Natural killer cell (primary cell): ENCODE measurements around the gene FUCA2. TPM values are rescaled to one million over a fixed set of nuclear protein-coding genes. Genes with fewer than 3 reads are reported as not detected.

Source experiments
- ATAC-seq, 3 donors: fragments of 150-1000 bp in 2 of 3; fragments of 200-7000 bp in 1 of 3; cut with Tn5 transposase; 1 replicate in 1 of 3; 2 replicates in 2 of 3; pipeline ENCODE4 v1.10.0; 2021; ENCODE audit warnings: mild to moderate bottlenecking in 2 of 3, moderate library complexity in 2 of 3
- DNase-seq, 2 donors: peaks; one replicate each; pipeline versions ENCODE4 v3.0.0 to v3.0.0-alpha.2; 2013 to 2021; ENCODE audit warnings: mixed read lengths in 1 of 2
- H3K27ac ChIP-seq: one replicate; pipeline ENCODE4 v1.5.1; 2013; ENCODE audit warnings: mild to moderate bottlenecking, low read length
- H3K27me3 ChIP-seq: one replicate; pipeline ENCODE4 v1.6.1; 2013; ENCODE audit warnings: low read length; ENCODE audit not compliant: control insufficient read depth, insufficient read depth
- H3K36me3 ChIP-seq: one replicate; pipeline ENCODE4 v1.6.1; 2013; ENCODE audit warnings: low read length; ENCODE audit not compliant: control insufficient read depth, insufficient read depth
- H3K4me1 ChIP-seq: one replicate; pipeline ENCODE4 v1.6.1; 2013; ENCODE audit warnings: low read length; ENCODE audit not compliant: control insufficient read depth, insufficient read depth
- H3K4me3 ChIP-seq: one replicate; pipeline ENCODE4 v1.5.1; 2013; ENCODE audit warnings: low read length
- H3K9me3 ChIP-seq: one replicate; pipeline ENCODE4 v1.6.1; 2013; ENCODE audit warnings: low read length; ENCODE audit not compliant: control insufficient read depth, insufficient read depth
- H3K27ac Mint-ChIP-seq, 2 donors: one replicate each; pipeline ENCODE4 v1.8.0; 2022; ENCODE audit warnings: mild to moderate bottlenecking in 2 of 2, mixed read lengths in 2 of 2, moderate library complexity in 1 of 2
- H3K27me3 Mint-ChIP-seq, 2 donors: one replicate each; pipeline ENCODE4 v1.8.0; 2022; ENCODE audit warnings: low read depth in 2 of 2, mixed read lengths in 2 of 2
- H3K36me3 Mint-ChIP-seq: one replicate; pipeline ENCODE4 v1.8.0; 2022; ENCODE audit warnings: mixed read lengths
- H3K4me1 Mint-ChIP-seq, 2 donors: one replicate each; pipeline ENCODE4 v1.8.0; 2022; ENCODE audit warnings: mixed read lengths in 2 of 2
- H3K4me3 Mint-ChIP-seq: one replicate; pipeline ENCODE4 v1.8.0; 2022; ENCODE audit warnings: mild to moderate bottlenecking, moderate library complexity, mixed read lengths
- H3K9me3 Mint-ChIP-seq, 2 donors: one replicate each; pipeline ENCODE4 v1.8.0; 2022; ENCODE audit warnings: mixed read lengths in 2 of 2
- WGBS: methylation state at CpG from one replicate; pipeline ENCODE4 v1.1.7; 2013; ENCODE audit warnings: missing lambda C conversion rate; ENCODE audit not compliant: insufficient coverage; 5-methylcytosine and 5-hydroxymethylcytosine counted together
- intact Hi-C: fragments of 100-400 bp; cut with micrococcal nuclease; formaldehyde crosslinking; loops from one replicate; pipeline ENCODE4 v1.14.2; 2022
- total RNA-seq, 4 donors: library from RNA; stranded (reverse); fragments of 120-200 nt in 1 of 4; gene quantifications; one replicate each; pipeline versions ENCODE4 v1.2.3 to v1.2.4, GENCODE V29; 2013 to 2022
- TF ChIP-seq, protein P1 (sequence below): fragments of 200-600 bp; IDR thresholded peaks from one replicate; pipeline ENCODE4 v1.8.0; 2022; ENCODE audit warnings: antibody characterized with exemption

Gene FUCA2
- total RNA-seq, 3 donors from 2014 or later (not counting 1 experiment from before 2014, with no cell fraction given): 10.5 to 15.5 (median 13.0) TPM

DNA sequence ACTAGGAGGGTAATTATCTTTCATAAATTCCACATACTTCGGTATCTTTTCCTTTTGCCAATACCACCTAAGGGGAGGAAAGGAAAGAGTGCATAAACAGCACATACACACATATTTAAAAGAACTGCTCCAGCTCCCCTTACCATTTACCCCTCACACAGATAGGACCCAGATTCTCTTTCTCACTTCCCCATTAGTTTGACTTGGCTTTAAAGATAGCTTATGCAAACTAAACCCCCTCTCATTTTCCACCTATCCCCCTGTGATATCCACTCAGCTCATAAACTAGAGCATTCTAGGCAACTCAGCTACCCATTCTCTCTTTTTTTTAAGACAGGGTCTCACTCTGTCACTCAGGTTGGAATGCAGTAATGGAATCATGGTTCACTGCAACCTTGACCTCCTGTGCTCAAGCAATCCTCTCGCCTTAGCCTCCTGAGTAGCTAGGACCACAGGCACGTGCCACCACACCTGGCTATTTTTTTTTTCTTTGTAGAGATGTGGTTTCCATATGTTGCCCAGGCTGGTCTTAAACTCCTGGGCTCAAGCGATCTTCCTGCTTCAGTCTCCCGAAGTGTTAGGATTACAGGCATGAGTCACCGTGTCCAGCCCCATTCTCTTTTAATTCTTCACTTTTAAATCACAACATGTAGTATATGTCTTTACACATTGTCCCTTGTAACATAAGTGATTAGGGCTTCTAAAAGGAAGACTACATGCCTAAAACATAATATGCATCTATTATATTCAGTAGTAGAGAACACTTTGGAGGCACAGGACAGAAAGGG lies 4.0 kb downstream of the FUCA2 start:
- Histone ChIP-seq H3K4me3 (no peak overlapping the region), H3K4me1 (peaks cover 17% of the 10 kb centered on the region), H3K27me3 (no peaks in the 10 kb centered on the region), H3K9me3 (no peaks in the 10 kb centered on the region), H3K27ac (no peak overlapping the region), H3K36me3 (peaks cover 20% of the 10 kb centered on the region)
- H3K4me1 Mint-ChIP-seq: peaks cover 14 to 29% of the 10 kb centered on the region in 2 donors
- TF ChIP-seq, protein P1, sequence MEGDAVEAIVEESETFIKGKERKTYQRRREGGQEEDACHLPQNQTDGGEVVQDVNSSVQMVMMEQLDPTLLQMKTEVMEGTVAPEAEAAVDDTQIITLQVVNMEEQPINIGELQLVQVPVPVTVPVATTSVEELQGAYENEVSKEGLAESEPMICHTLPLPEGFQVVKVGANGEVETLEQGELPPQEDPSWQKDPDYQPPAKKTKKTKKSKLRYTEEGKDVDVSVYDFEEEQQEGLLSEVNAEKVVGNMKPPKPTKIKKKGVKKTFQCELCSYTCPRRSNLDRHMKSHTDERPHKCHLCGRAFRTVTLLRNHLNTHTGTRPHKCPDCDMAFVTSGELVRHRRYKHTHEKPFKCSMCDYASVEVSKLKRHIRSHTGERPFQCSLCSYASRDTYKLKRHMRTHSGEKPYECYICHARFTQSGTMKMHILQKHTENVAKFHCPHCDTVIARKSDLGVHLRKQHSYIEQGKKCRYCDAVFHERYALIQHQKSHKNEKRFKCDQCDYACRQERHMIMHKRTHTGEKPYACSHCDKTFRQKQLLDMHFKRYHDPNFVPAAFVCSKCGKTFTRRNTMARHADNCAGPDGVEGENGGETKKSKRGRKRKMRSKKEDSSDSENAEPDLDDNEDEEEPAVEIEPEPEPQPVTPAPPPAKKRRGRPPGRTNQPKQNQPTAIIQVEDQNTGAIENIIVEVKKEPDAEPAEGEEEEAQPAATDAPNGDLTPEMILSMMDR: no peak
- peaks cover 18% of the 10 kb centered on the region for H3K36me3 Mint-ChIP-seq
- H3K27me3 Mint-ChIP-seq: no peaks in the 10 kb centered on the region
- WGBS: 88% methylated on average over 5 of the region's 6 CpGs
- intact Hi-C loops: no loop called here
- H3K9me3 Mint-ChIP-seq: no peaks in the 10 kb centered on the region
- no peak overlapping the region for H3K4me3 Mint-ChIP-seq
- no peak overlapping the region for H3K27ac Mint-ChIP-seq
- no peak for ATAC-seq
- DNase-seq: no peak

DNA sequence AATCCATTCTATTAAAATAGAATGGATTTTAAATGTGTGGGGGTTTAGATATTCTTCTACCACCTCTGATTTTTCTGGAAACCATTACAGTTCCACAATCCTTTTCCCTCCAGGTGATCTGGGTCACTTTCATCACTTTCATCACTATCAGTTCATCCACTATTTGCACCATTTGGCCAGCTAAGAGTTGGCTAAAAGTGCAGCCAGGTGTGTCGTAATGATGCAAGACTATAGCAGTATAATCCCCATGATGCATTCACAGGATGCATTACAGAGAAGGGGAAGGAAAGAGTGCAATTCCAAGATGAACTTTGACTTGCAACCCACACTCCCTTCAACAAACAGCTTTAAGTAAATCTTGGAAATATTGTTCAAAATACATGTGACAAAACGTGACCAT lies 4.9 kb downstream of the FUCA2 start:
- H3K27ac ChIP-seq: no peak overlapping the region
- H3K27ac Mint-ChIP-seq: no peak overlapping the region
- peaks cover 12% of the 10 kb centered on the region for H3K4me1 ChIP-seq
- H3K36me3 ChIP-seq: peaks cover 20% of the 10 kb centered on the region
- H3K4me3 ChIP-seq: no peak overlapping the region
- H3K4me3 Mint-ChIP-seq: no peak overlapping the region
- intact Hi-C loops: no loop called here
- H3K27me3 Mint-ChIP-seq: no peaks in the 10 kb centered on the region
- no peaks in the 10 kb centered on the region for H3K27me3 ChIP-seq
- H3K36me3 Mint-ChIP-seq: peaks cover 18% of the 10 kb centered on the region
- 100% methylated on average over 1 of the region's 2 CpGs for WGBS
- DNase-seq (no peak), ATAC-seq (no peak)
- no peaks in the 10 kb centered on the region for H3K9me3 ChIP-seq
- H3K4me1 Mint-ChIP-seq: peaks cover 14 to 26% of the 10 kb centered on the region in 2 donors
- H3K9me3 Mint-ChIP-seq: no peaks in the 10 kb centered on the region
- TF ChIP-seq, protein P1: no peak

DNA sequence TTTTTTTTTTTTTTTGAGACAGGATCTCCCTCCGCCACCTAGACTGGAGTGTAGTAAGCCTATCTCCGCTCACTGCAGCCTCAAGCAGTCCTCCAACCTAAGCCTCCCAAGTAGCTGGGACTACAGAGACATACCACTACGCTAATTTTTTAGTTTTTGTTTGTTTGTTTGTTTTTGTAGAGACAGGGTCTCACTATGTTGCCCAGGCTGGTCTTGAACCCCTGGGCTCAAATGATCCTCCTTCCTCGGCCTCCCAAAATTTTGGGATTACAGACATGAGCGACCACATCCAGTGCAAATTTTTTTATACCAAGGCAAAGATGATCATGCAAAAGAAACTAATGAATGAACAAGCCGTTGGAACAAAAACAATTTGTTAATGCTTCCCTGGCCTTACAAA lies 5.3 kb downstream of the FUCA2 start:
- no peaks in the 10 kb centered on the region for H3K27me3 Mint-ChIP-seq
- H3K27ac Mint-ChIP-seq: no peak overlapping the region
- peaks cover 18% of the 10 kb centered on the region for H3K36me3 Mint-ChIP-seq
- Histone ChIP-seq H3K36me3 (peaks cover 20% of the 10 kb centered on the region), H3K4me3 (no peak overlapping the region), H3K9me3 (no peaks in the 10 kb centered on the region), H3K4me1 (peaks cover 11% of the 10 kb centered on the region), H3K27ac (no peak overlapping the region), H3K27me3 (no peaks in the 10 kb centered on the region)
- no peak overlapping the region for H3K4me3 Mint-ChIP-seq
- intact Hi-C loops: no loop called here
- peaks cover 13 to 22% of the 10 kb centered on the region in 2 donors for H3K4me1 Mint-ChIP-seq
- no peaks in the 10 kb centered on the region for H3K9me3 Mint-ChIP-seq
- TF ChIP-seq, protein P1: no peak
- DNase-seq: no peak
- over 99% methylated on average over 6 of the region's 6 CpGs for WGBS
- no peak for ATAC-seq

DNA sequence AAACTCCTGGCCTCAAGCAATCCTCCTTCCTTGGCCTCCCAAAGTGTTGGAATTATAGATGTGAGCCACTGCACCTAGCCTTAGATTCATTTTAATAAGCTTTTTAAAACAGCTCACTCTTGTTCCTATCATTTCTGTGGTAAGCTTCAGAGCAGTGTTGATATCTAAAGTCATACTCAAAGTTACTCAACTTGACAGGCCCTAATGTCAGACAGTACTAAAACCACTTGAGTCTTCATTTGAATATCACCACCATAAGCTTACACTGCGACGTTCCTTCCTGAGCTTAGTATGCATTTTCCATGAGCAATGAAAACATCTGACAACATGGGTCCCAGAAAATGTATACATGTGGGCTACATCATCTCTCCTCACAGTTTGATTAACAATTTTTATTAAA lies 6.0 kb downstream of the FUCA2 start:
- H3K27ac Mint-ChIP-seq: no peak overlapping the region

More for the DNA sequence above, 6.0 kb downstream of the FUCA2 start:
- Histone ChIP-seq H3K27ac (no peak overlapping the region), H3K36me3 (peaks cover 20% of the 10 kb centered on the region), H3K4me3 (no peak overlapping the region), H3K9me3 (no peaks in the 10 kb centered on the region), H3K4me1 (peaks cover 4% of the 10 kb centered on the region), H3K27me3 (no peaks in the 10 kb centered on the region)
- Mint-ChIP-seq H3K4me1 (peaks cover 7 to 15% of the 10 kb centered on the region in 2 donors), H3K9me3 (no peaks in the 10 kb centered on the region), H3K36me3 (peaks cover 18% of the 10 kb centered on the region), H3K27me3 (no peaks in the 10 kb centered on the region), H3K4me3 (no peak overlapping the region)
- TF ChIP-seq, protein P1: no peak
- DNase-seq: no peak
- WGBS: 64% methylated on average over 2 of the region's 2 CpGs
- intact Hi-C loops: no loop called here
- no peak for ATAC-seq
